Colon (tissue), 2 donors: ENCODE measurements around the gene ST6GALNAC5.

Experiments
- FAIRE-seq: peaks from 2 replicates; lab custom pipeline; 2012; peaks lifted over from hg19 to GRCh38; lab: Jason Lieb, UNC
- donor health status: control.
- donor health status: control.

The ST6GALNAC5 gene

GRCh38 chr1:77014073-77014788 lies 147.0 kb downstream of the ST6GALNAC5 start:
- no peak for FAIRE-seq

- FAIRE-seq: no peak
Observed at GRCh38 chr1:77015748-77016341, 148.6 kb downstream of the ST6GALNAC5 start.

GRCh38 chr1:77016386-77016985 lies 149.2 kb downstream of the ST6GALNAC5 start:
- no peak for FAIRE-seq

- FAIRE-seq: no peak
Observed at GRCh38 chr1:77018311-77018710, 151.0 kb downstream of the ST6GALNAC5 start.

- FAIRE-seq: no peak
Observed at GRCh38 chr1:77018761-77019160, 151.5 kb downstream of the ST6GALNAC5 start.

GRCh38 chr1:77021732-77022131 lies 154.5 kb downstream of the ST6GALNAC5 start:
- FAIRE-seq: no peak

- no peak for FAIRE-seq
Observed at GRCh38 chr1:77024500-77024899, 157.2 kb downstream of the ST6GALNAC5 start.

GRCh38 chr1:77025599-77025998 lies 158.3 kb downstream of the ST6GALNAC5 start:
- FAIRE-seq: no peak

GRCh38 chr1:77026135-77026534 lies 158.9 kb downstream of the ST6GALNAC5 start:
- FAIRE-seq: no peak

GRCh38 chr1:77026640-77027039 lies 159.4 kb downstream of the ST6GALNAC5 start:
- FAIRE-seq: no peak

- no peak for FAIRE-seq
Observed at GRCh38 chr1:77027847-77028246, 160.6 kb downstream of the ST6GALNAC5 start.

GRCh38 chr1:77030401-77031105 lies 163.3 kb downstream of the ST6GALNAC5 start:
- FAIRE-seq: no peak

GRCh38 chr1:77031106-77031662 lies 163.9 kb downstream of the ST6GALNAC5 start:
- no peak for FAIRE-seq

- FAIRE-seq: no peak
Observed at GRCh38 chr1:77036560-77036959, 169.3 kb downstream of the ST6GALNAC5 start.

- no peak for FAIRE-seq
Observed at GRCh38 chr1:77037038-77037437, 169.8 kb downstream of the ST6GALNAC5 start.

GRCh38 chr1:77038000-77038399 lies 170.7 kb downstream of the ST6GALNAC5 start:
- no peak for FAIRE-seq

GRCh38 chr1:77039111-77039510 lies 171.8 kb downstream of the ST6GALNAC5 start:
- no peak for FAIRE-seq

GRCh38 chr1:77039739-77040138 lies 172.5 kb downstream of the ST6GALNAC5 start:
- no peak for FAIRE-seq

GRCh38 chr1:77040826-77041225 lies 173.5 kb downstream of the ST6GALNAC5 start:
- FAIRE-seq: no peak

- FAIRE-seq: no peak
Observed at GRCh38 chr1:77044133-77044849, 177.0 kb downstream of the ST6GALNAC5 start.

GRCh38 chr1:77047575-77047974 lies 180.3 kb downstream of the ST6GALNAC5 start:
- FAIRE-seq: no peak
